Activated CD4-positive, alpha-beta T cell treated with anti-CD3 and anti-CD28 coated beads, Interleukin-2, amount 50 U/mL, for 48 hours (primary cell): ENCODE measurements around the gene LIMS2.

ENCODE experiments used
- DNase-seq, 2 experiments: peaks; one replicate each; pipeline ENCODE4 v3.0.0-alpha.2; 2020

LIMS2 gene

GRCh38 chr2:127673291-127674069 lies 1.9 kb downstream of the LIMS2 start:
- no peak for DNase-seq

- DNase-seq: no peak
Measured at GRCh38 chr2:127672341-127673224, 2.7 kb downstream of the LIMS2 start.

GRCh38 chr2:127671557-127672302 lies 3.6 kb downstream of the LIMS2 start:
- no peak for DNase-seq

GRCh38 chr2:127670957-127671290 lies 4.4 kb downstream of the LIMS2 start:
- no peak for DNase-seq

- DNase-seq: no peak
Measured at GRCh38 chr2:127670055-127670956, 5.0 kb downstream of the LIMS2 start.

- DNase-seq: no peak
Measured at GRCh38 chr2:127669056-127669455, 6.3 kb downstream of the LIMS2 start.

- no peak for DNase-seq
Measured at GRCh38 chr2:127665267-127665893, 9.9 kb downstream of the LIMS2 start.

- DNase-seq: no peak
Measured at GRCh38 chr2:127664895-127665225, 10.5 kb downstream of the LIMS2 start.

- no peak for DNase-seq
Measured at GRCh38 chr2:127664065-127664894, 11.1 kb downstream of the LIMS2 start.

GRCh38 chr2:127663566-127664064 lies 11.7 kb downstream of the LIMS2 start:
- DNase-seq: no peak

- no peak for DNase-seq
Measured at GRCh38 chr2:127662937-127663565, 12.3 kb downstream of the LIMS2 start.

GRCh38 chr2:127661949-127662510 lies 13.3 kb downstream of the LIMS2 start:
- no peak for DNase-seq

GRCh38 chr2:127661072-127661649 lies 14.2 kb downstream of the LIMS2 start:
- no peak for DNase-seq

- DNase-seq: no peak
Measured at GRCh38 chr2:127660291-127660578, 15.1 kb downstream of the LIMS2 start.

GRCh38 chr2:127659408-127660290 lies 15.7 kb downstream of the LIMS2 start:
- DNase-seq: no peak

GRCh38 chr2:127658641-127659407 lies 16.5 kb downstream of the LIMS2 start:
- no peak for DNase-seq

GRCh38 chr2:127658146-127658545 lies 17.2 kb downstream of the LIMS2 start:
- DNase-seq: no peak

- no peak for DNase-seq
Measured at GRCh38 chr2:127657232-127657595, 18.1 kb downstream of the LIMS2 start.
